Left ventricle myocardium inferior (tissue), 1 donor: ENCODE results near the gene RNF227. TPM values are rescaled to one million over a fixed set of nuclear protein-coding genes. Genes with fewer than 3 reads are reported as not detected.
A peak's percentile ranks its signal among the peaks of the same experiment; 100 is the strongest.

Experiments
- DNase-seq: peaks from one replicate; pipeline ENCODE4 v3.0.0-alpha.2; 2020
- H3K27ac ChIP-seq: fragments of 200-600 bp; replicated peaks from 2 replicates; pipeline ENCODE4 v1.8.0; 2021
- H3K27me3 ChIP-seq: fragments of 200-600 bp; 2 replicates; pipeline ENCODE4 v1.8.0; 2021; ENCODE audit warnings: low read depth
- H3K36me3 ChIP-seq: fragments of 200-600 bp; 2 replicates; pipeline ENCODE4 v1.8.0; 2021
- H3K4me1 ChIP-seq: fragments of 200-600 bp; 2 replicates; pipeline ENCODE4 v1.8.0; 2021
- H3K4me3 ChIP-seq: fragments of 200-600 bp; 2 replicates; pipeline ENCODE4 v1.8.0; 2021; ENCODE audit warnings: mild to moderate bottlenecking, moderate library complexity
- H3K9me3 ChIP-seq: fragments of 200-600 bp; replicated peaks from 2 replicates; pipeline ENCODE4 v1.8.0; 2021
- CTCF ChIP-seq: fragments of 200-600 bp; IDR thresholded peaks from 2 replicates; pipeline ENCODE4 v1.8.0; 2021; ENCODE audit warnings: antibody characterized with exemption, mild to moderate bottlenecking, borderline replicate concordance
- intact Hi-C: fragments of 100-400 bp; cut with micrococcal nuclease; formaldehyde crosslinking; loops from one replicate; pipeline ENCODE4 v1.11.0; 2022
- total RNA-seq: library from RNA; stranded (reverse); fragmentation: NEBNext Ultra II Directional; extraction: Animal tissue kit (Norgen Biotek cat#: 25700); gene quantifications from one replicate; pipeline ENCODE4 v1.2.1, GENCODE V29; 2021
- donor health status: DM: no; HTN: yes; CAD: no; lungs with severe emphysema.

Gene RNF227
- total RNA-seq, 1 donor from 2014 or later: 1.0 TPM

GRCh38 chr17:7884581-7885366 lies 31.3 kb downstream of the RNF227 start:
- Histone ChIP-seq H3K27ac (peak overlapping the region; percentile 98), H3K27me3 (no peaks in the 10 kb centered on the region), H3K4me1 (peaks cover 67% of the 10 kb centered on the region), H3K4me3 (peak overlapping the region; percentile 88), H3K9me3 (no peaks in the 10 kb centered on the region), H3K36me3 (peaks cover 12% of the 10 kb centered on the region)
- intact Hi-C loops: no loop called here
- DNase-seq: no peak
- no peak for TF ChIP-seq CTCF

DNA sequence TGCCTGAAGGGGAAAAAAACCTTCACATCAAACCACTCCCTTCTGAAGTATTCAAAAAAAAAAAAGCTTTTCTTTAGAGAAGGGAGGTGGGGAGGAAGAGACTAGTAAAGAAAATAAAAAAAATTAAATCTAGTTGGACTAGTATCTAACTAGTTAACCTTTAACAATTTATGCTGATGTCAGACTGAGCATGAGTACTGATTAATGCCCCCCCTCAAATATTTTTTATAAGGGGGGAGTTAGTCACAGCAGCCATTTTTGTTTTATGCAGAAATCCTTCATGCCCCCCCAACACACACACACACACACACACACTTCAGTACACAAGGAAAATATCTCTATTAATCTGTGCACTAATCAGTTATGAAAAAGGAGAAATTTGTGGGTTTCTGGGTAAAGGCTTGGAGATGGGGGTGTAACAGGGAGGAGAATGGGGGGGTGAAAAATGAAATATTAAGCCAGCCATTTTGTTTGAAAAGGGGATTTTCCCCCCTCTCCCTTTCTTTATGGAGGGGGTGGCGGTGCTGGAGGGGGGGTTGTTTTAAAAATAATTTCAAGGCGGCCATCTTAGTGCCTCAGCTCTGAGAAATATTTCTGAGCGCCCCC lies 32.2 kb downstream of the RNF227 start:
- no peak for TF ChIP-seq CTCF
- Histone ChIP-seq H3K36me3 (peaks cover 12% of the 10 kb centered on the region), H3K27ac (peak overlapping the region; percentile 98), H3K4me3 (peak overlapping the region; percentile 88), H3K27me3 (no peaks in the 10 kb centered on the region), H3K9me3 (no peaks in the 10 kb centered on the region), H3K4me1 (peaks cover 58% of the 10 kb centered on the region)
- DNase-seq: no peak
- intact Hi-C loops: no loop called here

- intact Hi-C loops: no loop called here
These were observed 33.5 kb downstream of the RNF227 start for GRCh38 chr17:7882629-7883028.

DNA sequence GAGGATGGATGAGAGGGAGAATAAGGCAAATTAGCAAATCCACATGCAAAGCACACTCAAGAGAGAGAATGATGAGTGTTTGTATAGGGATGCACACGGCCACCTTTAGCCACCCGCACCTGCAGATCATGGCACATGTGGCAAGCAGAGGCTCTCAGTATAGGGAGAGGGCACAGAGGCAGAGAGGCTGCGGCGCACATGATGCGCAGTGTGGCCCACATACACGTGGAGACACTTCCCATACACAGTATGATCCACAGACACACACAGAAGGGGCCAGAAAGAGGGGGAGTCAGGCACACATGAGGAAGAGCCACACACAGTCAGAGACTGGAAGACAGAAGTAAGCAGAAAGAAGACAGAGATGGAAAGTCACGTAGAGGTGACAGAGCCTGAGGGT lies 34.0 kb downstream of the RNF227 start:
- TF ChIP-seq CTCF: no peak
- H3K4me1 ChIP-seq: peaks cover 40% of the 10 kb centered on the region
- H3K9me3 ChIP-seq: no peaks in the 10 kb centered on the region
- H3K27ac ChIP-seq: no peak overlapping the region
- intact Hi-C loops: no loop called here
- no peak overlapping the region for H3K4me3 ChIP-seq
- no peaks in the 10 kb centered on the region for H3K27me3 ChIP-seq
- H3K36me3 ChIP-seq: peaks cover 12% of the 10 kb centered on the region
- DNase-seq: no peak

More at GRCh38 chr17:7882629-7883028, 33.5 kb downstream of the RNF227 start:
- no peak for TF ChIP-seq CTCF
- Histone ChIP-seq H3K4me1 (peaks cover 46% of the 10 kb centered on the region), H3K4me3 (no peak overlapping the region), H3K9me3 (no peaks in the 10 kb centered on the region), H3K27me3 (no peaks in the 10 kb centered on the region), H3K36me3 (peaks cover 12% of the 10 kb centered on the region), H3K27ac (peak overlapping the region; percentile 98)
- no peak for DNase-seq

DNA sequence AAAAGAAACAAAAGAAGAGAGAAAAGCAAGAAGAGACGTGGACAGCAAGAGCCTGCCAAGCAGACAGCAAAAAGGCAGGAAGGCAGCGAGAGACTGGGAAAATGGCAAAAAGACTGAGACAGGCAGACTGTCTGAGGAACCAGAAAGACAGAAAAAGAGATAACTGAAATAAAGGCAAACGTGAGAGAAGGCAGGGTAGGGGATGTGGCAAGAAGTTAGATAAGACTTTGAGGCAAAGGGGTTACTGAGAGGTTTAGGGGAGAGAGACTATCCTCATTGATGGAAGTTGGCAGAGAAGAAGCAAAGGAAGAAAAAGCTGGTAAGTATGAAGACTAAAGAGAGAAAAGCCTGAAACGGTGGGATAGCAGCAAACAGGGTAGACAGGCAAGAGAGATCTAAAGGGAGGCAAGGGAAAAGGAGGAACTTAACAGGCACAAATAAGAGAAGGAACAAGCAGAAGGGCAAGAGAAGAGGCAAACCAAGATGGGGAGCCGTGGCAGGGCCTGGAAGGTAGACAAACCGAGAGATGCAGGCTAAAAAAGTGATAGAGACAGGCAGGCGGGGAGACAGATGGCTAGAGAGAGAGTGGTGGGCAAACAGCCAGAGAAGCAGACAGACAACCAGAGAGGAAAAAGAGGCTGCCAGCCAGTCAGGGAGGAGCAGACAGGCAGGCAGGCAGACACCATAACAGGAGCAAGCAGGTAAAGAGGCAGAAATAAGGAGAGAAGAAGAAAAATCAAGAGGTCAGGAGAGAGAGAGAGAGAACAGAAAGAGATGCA lies 34.6 kb downstream of the RNF227 start:
- TF ChIP-seq CTCF: no peak
- H3K27me3 ChIP-seq: no peaks in the 10 kb centered on the region
- peaks cover 12% of the 10 kb centered on the region for H3K36me3 ChIP-seq
- H3K9me3 ChIP-seq: no peaks in the 10 kb centered on the region
- no peak for DNase-seq
- no peak overlapping the region for H3K27ac ChIP-seq
- H3K4me1 ChIP-seq: peaks cover 34% of the 10 kb centered on the region
- intact Hi-C loops: no loop called here
- no peak overlapping the region for H3K4me3 ChIP-seq
